HG03439 (cell line): ENCODE results near the gene TBL1X.
"Not testable (repeated sequence)": the region's sequence is repeated elsewhere in the genome, so short reads cannot be mapped to it uniquely, and the experiment has no call there.

Source experiments
- ATAC-seq: cut with Tn5 transposase; IDR thresholded peaks from one replicate; pipeline ENCODE4 v1.9.1; 2021; ENCODE audit warnings: mild to moderate bottlenecking, moderate library complexity; ENCODE audit not compliant: unreplicated experiment

TBL1X gene

DNA sequence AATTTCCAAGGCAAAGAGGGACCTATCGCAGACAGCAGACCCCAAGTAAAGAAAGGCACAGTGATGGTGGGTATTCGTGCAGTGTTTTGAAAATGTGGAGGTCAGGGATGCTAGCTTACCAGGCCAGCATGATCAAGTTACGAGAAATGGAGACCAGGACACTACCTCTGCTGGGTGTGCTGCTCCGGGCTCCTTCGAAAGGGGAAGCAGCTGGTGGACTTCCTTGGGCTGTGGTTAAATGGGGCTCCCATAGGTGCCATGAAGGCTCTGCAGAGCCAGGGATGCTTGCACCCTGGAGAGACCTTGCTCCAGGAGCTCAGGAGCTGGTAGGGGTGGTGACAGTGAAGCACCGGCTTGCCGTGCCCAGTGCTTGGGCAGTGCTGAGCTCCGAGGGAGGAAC lies 68.8 kb downstream of the TBL1X start:
- no peak for ATAC-seq

DNA sequence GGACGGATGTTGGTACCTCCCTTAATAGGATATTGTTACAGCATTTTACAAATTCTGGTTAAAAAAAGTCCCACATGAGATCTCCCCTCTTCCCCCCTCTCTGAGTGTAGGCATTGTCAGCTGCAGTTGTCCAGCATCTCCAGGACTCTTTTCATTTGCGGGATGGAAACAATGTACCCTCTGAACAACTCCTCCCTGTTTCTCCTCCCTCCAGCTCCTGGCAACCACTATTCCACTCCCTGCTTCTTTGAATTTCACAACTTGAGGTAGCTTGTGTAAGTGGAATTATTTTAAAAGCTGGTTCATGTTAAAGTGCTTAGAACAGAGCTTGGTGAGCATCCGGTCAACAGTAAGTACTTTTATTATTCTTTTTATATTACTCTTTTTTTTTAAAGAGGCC lies 69.8 kb downstream of the TBL1X start:
- no peak for ATAC-seq

DNA sequence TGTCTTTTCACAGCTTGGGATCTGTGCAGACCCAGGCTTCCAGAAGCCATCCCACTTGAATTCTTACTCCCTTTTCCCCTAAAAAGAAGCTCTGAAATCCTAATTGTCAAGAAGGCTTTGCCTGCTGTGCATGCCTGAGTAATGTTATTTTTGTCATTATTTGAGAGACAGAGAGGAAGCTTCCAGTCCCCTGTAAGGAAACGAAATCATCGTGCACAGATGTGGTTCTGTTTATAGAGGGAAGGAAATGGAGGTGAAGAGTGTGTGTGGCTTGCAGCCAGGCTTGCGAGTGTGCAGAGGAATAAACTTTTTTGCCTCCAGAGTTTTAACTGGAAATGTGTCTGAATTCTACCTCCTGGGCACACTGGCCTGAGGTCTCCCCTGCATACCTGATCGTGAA lies 70.2 kb downstream of the TBL1X start:
- ATAC-seq = no peak

DNA sequence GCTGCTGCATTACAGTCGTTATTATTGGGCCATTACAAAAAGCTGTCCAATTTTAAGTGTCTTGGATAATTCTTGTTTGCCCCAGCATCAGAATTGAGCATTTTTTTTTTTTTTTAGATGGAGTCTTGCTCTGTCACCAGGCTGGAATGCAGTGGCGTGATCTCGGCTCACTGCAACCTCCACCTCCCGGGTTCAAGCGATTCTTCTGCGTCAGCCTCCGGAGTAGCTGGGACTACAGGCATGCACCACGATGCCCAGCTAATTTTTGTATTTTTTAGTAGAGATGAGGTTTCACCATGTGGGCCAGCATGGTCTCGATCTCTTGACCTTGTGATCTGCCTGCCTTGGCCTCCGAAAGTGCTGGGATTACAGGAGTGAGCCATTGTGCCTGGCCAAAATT lies 71.3 kb downstream of the TBL1X start:
- not testable (repeated sequence) for ATAC-seq

DNA sequence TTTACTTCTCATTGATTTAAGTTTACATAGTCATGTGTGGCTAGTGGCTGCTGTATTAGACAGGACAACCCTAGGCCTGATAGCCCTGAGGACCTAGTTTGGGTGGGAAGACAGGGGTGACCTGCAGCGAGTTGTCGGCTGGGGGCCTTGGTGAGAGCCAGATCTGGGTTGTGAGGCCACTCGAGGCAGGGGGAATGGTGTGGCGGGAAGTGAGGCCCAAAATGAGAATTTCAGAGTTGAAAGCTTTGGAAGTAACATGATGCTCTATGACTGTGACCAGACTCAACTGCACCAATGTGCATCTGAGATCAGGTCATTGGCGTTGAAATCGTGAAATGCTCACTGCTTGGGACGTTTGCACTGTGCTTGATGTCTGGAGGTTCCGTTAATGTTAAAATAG lies 72.9 kb downstream of the TBL1X start:
- ATAC-seq = no peak

DNA sequence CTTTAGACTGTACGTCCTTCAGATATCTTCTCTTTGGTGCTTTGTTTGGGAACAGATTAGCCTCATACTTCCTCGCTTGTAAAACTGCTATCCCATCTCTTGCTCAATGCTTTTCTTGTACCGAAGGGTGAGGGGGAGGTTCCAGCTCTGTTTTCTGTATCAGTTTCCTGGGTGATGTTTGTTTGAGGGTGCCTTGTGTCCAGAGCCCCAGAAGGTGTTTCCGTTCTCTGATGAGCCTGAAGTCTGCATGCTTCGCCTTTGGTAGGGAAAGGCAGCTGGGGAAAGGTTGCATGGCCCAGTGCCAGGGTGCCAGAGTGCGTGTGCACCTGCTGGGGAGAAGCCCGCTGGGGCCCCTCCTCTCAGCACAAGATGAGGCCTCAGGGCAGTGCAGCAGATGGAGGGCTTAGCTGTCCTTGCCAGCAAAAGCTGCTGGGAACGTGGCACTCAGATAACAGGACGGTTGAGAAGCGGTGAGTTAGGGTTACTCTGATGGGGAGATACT lies 73.7 kb downstream of the TBL1X start:
- no peak for ATAC-seq

DNA sequence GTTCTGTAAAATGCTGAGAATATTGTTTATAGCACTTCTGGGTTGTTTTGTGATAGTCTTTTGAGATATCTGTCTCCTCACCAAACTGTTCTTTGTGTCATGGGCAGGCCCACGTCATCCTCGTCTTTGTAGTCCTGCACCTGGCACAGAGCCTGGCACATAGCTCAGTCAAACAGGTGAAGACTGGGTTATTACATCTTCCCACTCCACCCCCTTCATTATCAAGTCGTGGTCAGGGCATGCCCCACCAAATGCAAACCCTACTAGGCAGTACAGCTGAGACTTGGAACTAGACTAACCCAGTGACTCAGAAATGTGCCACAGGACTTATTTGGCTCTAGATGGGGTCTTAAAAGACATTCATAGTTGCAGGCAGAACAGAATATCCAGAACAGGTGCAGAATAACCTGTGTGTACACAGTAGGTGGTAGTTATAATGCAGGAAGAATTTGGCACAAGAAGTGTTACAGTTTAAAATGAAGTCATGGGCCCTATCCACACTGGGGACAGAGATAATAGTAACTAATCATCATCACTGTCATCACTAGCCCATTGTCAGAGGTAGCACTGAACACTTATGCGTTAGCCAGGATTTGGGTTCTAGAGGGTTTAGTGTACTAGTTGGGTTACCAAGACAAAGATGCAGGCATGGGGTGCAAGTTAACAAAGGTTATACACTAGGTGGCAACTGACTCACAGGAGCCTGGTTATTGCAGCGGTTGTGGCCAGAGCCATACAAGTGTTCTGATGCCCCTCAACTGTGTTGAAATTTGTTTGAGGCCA lies 74.9 kb downstream of the TBL1X start:
- ATAC-seq = no peak

DNA sequence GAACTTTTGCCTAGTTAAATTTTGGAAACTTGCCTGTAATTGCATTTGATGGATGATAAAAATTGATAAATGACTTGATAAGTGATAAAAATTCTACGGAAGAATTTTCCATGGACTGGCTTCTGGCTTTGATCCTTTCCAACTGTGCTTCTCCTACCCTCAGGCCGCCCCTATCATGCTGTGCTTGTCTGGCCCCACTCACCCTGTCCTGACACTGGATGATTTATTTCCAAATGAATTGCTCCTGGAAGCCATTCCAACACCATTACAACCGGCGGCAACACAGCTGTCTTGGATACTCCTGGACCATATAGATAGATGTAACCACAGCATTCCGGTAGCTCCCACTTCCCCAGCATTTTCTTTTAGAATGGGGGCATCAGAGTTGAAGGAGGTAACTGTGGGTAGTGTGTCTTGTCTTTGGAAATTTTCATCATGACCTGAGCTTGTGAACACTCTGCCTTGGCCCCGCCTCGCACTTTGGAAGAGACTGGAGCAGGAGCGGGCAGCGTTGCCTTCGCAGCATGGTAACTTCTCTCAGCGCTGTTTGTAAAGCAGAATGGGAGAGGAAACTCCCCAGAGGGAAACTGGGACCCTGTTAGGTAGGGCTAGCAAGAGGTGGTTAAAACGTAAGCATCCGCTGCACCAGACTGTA lies 77.4 kb downstream of the TBL1X start:
- ATAC-seq = no peak

DNA sequence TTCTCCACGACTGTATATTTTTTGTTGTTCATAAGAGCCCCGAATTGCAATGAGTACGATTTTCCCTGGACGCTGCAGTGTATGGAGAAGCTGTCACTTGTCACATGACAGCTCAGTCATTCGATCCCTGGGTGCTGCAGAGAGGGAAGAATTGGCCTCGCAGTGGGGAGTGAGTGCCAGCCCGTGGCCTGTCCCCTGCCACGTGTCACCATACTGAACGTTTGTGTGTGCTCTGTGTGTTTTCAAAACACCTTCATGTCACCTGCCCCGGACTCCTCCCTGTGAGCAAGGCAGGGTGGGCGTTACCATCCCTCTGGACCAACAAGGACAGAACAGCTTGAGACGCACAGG lies 77.9 kb downstream of the TBL1X start:
- no peak for ATAC-seq

DNA sequence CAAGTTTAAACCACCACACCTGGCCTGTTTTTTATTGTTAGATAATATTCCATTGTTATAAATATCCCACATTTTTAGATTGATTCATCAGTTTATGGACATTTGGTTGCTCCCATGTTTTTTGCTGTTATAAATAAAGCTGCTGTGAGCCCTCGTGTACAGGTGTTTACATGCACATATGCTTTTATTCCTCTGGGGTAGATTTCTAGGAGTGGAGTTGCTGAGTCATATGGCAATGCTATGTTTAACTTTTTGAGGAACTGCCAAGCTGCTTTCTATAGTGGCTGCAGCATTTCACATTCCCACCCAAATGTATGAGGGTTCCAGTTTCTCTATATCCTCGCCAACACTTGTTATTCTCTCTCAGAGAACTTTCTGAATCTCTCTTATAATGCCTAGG lies 90.5 kb downstream of the TBL1X start:
- ATAC-seq = no peak

DNA sequence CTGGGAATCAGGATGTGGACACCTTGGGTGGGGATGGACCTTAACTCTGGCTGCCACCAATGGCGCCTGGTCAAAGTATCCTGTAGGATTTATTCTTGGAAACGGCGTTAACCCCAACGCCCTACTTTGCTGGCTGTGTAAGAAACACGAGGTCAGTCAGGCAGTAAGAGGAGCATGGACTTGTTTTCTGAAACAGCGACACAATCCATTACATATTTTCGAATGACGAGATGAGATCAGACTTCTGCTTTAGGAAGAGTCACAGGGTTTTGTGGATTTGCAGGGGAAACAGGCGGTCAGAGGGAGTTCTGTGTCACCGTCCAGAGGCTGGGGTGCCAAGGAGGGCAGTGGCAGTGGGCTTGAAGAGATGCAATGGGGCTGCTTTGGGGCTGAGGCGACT lies 92.2 kb downstream of the TBL1X start:
- ATAC-seq = no peak

DNA sequence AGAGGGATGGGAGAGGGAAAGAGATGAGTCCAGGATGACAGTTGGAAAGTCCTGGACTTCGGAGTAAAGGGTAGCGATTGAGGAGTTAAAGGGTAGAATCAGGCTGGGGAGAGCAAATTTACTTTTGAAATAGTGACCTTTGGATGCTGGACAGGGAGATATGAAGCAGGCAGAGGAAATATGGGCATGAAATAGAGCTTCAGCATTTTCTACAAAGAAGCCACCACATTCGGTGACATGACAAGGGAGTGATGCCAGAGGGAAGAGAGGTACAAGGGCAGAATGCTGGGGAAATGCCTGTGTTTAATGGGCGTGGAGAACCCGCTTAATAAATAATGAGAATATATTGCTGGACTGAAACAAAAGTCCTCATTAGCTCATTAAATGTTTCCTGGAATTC lies 92.7 kb downstream of the TBL1X start:
- ATAC-seq = no peak

DNA sequence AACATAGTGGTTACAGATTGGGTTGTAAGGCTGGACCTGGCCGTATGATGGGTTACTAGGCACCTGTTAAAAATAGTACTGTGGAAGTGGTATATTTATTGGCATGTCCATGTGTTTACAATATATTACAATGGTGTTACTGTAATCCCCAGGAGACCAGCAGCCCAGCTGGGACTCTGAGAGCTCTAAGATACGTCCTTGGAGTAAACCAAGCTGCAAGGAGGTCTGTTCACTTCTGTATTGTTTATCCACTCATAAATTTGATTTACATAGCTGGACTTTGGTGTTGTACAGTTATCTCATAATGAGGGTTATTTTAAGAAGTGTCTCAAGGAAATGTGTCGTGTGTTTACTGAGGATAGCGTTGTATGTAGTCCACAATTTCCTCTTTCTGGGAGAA lies 93.8 kb downstream of the TBL1X start:
- no peak for ATAC-seq

DNA sequence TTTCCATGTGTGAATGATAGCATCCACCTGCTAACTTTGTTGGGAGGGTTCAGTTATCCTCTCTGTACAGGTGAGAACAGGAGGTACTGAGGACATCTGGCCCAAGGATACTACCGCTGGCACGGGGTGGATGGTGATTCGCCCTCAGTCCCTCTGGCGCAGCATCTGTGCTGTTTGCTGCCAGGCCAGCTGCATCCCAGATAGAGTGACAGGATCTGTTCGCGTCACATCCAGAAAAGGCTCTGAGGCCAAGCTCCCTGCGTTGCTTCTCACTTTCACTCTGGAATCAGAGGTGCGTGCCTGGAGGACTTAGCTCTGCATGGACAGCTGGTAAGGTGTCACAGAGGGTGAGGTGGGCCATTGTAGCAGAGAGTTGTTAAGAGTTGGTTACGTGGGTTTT lies 95.4 kb downstream of the TBL1X start:
- ATAC-seq = no peak

DNA sequence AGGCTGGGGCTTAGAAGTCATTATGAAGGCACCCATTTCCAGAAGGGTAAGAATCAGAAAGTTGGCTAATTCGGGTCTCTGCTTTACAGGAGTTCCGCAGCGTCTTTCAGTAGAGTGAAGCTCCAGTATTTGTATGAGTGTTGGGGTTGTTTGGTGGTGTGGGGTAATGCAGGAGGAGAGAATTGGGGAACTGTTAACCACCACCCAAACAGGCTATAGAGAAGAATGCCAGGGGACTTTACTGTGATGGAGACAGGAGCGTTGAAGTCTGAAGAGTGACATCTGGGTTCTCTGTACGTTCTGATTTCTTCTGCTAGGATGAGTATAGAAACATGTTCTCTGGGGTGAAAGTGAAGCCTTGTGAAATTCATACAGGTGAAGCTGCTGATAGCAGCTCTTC lies 96.3 kb downstream of the TBL1X start:
- no peak for ATAC-seq

DNA sequence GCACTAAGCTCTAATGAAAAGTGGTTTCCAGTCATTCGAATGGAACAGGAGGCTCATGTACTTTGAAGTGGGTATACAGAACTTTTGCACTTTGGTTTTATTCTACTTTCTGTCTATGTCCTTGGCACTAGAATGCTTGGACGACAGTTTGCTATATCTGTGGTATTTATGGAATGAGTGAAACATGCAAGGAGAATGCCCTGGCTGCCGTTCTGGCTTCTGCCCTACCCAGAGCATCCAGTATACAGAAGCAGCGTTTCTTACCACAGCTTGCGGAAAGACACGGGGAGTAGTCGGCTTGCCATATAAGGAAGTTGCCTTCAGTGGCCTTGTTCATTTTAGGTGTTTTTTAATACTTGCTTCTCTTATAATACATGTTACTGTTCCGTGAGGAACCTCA lies 98.0 kb downstream of the TBL1X start:
- no peak for ATAC-seq

DNA sequence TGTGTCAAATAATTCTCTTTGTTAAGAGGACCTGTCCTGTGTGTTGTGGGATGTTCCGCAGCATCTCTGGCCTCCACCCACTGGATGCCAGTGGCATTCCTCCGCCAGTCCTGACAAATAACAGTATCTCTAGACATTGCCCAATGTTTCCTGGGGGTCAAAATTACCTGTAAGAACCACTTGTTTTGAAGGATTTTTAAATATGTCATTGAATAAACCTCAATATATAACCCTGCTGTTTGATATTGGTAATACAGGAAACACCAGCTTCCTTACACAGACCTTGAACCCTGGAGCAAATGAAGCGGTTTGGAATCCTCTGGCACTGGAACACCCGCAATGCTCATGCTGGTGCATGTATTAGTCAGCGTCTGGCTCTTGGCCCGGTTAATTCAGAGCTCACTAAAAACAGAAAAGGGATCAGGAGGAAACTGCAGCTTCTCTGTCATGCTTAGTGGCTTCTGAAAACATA lies 101.3 kb downstream of the TBL1X start:
- no peak for ATAC-seq

DNA sequence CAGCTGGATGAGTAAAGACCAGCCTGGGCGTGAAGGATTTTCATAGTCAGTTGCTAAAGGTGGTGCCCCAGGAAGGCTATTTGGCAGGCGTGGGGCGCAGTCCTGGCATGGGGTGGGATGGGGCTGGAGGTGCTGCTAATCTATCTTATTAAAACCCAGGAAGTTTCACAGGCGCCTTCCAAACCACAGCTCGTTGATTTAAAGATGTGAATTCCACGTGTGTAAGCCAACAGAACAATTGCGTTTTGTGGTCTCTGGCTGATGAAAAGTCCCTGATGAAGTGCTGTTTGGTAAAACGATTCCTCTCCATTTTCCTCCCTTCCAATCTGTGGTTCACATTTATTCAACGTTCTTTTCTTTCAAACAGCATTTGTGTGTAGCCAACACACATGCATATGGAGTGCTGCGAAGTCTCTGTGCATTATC lies 105.0 kb downstream of the TBL1X start:
- ATAC-seq = no peak

DNA sequence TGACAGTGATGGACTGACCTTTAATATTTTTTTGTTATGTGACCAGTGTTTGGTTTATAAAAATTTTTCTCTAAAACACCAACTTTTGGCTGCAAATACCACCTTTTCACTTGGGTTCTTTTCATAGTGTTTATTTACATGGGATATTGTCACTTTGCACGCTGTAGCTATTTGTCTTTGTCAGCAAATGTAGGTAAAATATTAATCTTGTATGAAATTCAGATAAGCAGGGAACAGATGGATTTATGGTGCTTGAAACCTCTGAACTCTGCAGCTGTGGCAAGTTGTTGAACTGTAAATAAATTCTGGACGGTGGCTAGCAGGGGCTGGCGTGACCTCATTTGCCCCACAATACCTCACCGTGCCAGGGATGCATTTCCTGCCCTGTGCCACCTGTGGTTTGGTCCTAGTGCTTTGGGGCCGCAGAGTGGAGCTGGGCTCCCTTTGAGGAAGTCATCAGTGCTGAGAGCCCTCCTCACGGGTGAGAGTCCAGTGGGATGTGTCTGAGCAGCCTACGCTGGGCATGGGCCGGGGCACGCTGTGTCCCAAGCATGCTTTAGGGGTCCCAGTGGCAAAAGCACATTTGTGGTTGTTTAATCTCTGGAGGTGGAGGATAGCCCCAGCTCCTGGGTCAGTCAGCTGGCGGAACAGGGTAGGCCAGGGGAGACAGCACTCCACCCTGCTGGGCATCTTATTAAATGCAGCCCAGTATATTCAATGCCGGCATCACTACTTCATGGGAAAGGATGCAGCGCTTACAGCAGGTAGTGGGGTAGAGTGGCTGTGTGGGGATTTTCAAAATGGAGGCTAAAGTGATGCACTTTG lies 108.6 kb downstream of the TBL1X start:
- ATAC-seq = no peak

DNA sequence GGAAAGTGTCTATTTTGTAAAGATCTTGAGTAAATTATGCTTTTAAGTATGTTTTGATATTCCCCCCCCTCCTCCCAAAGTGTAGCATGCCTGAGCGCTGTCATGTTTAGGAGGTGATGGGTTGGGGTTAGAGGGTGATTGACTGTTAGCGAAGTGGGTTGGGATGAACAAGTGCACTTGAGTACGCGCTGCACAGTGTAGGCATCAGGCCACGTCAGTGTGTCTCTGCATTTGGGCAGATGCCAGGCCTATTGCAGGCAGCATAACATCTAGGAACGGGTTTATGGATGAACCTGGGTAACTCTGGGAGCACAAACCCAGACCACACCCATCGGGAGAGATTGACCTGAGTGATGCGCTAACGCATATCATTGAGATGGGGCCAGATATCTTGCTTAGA lies 111.2 kb downstream of the TBL1X start:
- no peak for ATAC-seq

DNA sequence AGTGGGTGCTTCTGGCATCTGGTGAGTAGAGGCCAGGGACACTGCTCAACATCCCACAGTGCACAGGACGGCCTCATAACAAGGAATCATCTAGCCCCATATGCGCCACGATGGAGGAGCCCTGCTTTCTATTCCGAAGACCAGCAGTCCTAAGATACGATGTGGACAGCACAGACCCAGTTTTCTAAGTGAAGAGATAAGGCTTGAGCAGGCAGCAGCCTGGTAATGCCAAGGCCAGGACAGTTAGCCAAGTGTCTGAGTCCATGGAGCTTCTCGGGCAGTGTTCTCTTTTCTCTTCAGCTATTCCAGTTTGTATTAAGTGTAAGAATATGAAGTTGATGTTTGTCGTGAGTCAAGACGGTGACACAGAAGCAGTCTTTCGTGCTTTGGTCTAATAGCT lies 112.7 kb downstream of the TBL1X start:
- ATAC-seq = no peak
